ENCODE measurements around the gene CBLN2. TPM values are rescaled to one million over a fixed set of nuclear protein-coding genes. Genes with fewer than 3 reads are reported as not detected.

CBLN2 gene
- total and polyA plus RNA-seq, 2 donors (not counting 3 experiments of a cell fraction or from before 2014, with no cell fraction given) = 0.55 to 1.1 TPM

DNA sequence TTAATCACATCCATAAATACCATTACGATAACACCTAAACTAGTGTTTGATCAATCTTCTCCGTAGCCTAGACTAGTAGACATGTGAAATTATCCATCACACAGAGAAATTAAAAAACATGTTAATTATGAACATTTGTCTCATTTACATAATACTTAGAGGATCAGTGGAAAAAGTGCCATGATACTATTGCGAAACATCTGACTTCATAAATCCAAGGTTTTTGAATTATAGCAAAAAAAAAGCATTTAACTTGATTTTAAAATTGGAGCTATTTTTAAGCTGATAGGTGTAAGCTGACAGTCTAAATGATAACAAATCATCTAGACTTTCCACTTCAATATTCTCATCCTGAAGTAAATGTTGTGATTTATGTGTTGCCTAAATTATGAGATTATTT, 51.6 kb downstream of the CBLN2 start:
- H3K79me2 ChIP-seq (ENCODE audit: control insufficient read depth, insufficient read depth, low read length) = no peaks in the 10 kb centered on the region
- no peak overlapping the region for H3K9ac ChIP-seq (replicated peaks; ENCODE audit: extremely low read depth, insufficient read depth, low read length)
- no peaks in the 10 kb centered on the region for H3K9me1 ChIP-seq (replicated peaks; ENCODE audit: control insufficient read depth, extremely low read depth, insufficient read depth, low read length)
- dilution Hi-C loops (cut with MboI; ENCODE audit: extremely low pct_ligation_motif_present, low sequenced_read_pairs) (no loop called here), intact Hi-C loops (cut with micrococcal nuclease) (no loop called here)
- no peak overlapping the region for H3K4me3 ChIP-seq (replicated peaks in 1 of 3; ENCODE audit: insufficient read depth in 1 of 3, low read depth in 1 of 3, low read length in 3 of 3)
- no peaks in the 10 kb centered on the region for H4K20me1 ChIP-seq (replicated peaks; ENCODE audit: control insufficient read depth, extremely low read depth, insufficient read depth, low read length)
- no peak overlapping the region for H2AFZ ChIP-seq (ENCODE audit: low read depth, low read length)
- ChIA-PET CTCF (no interaction called here), POLR2A (no interaction called here)
- no peak overlapping the region for H3K4me2 ChIP-seq (ENCODE audit: insufficient read depth, low read length)
- no peaks in the 10 kb centered on the region for H3K4me1 ChIP-seq (ENCODE audit: control insufficient read depth, extremely low read depth, insufficient read depth, low read length)
- H3K27ac ChIP-seq (ENCODE audit: insufficient read depth, low read depth, low read length) = no peak overlapping the region
- TF ChIP-seq, protein P1, sequence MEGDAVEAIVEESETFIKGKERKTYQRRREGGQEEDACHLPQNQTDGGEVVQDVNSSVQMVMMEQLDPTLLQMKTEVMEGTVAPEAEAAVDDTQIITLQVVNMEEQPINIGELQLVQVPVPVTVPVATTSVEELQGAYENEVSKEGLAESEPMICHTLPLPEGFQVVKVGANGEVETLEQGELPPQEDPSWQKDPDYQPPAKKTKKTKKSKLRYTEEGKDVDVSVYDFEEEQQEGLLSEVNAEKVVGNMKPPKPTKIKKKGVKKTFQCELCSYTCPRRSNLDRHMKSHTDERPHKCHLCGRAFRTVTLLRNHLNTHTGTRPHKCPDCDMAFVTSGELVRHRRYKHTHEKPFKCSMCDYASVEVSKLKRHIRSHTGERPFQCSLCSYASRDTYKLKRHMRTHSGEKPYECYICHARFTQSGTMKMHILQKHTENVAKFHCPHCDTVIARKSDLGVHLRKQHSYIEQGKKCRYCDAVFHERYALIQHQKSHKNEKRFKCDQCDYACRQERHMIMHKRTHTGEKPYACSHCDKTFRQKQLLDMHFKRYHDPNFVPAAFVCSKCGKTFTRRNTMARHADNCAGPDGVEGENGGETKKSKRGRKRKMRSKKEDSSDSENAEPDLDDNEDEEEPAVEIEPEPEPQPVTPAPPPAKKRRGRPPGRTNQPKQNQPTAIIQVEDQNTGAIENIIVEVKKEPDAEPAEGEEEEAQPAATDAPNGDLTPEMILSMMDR (IDR thresholded peaks at IDR 0.05; ENCODE audit: extremely low read depth in 1 of 2, insufficient read depth in 1 of 2, low read depth in 1 of 2, low read length in 2 of 2) = no peak
- TF ChIP-seq MYC (IDR thresholded peaks at IDR 0.05; ENCODE audit: low read depth, low read length) = no peak
- TF ChIP-seq EZH2 (IDR thresholded peaks at IDR 0.05; ENCODE audit: borderline replicate concordance, low read depth, low read length, severe bottlenecking) = no peak
- no peak for TF ChIP-seq FOS (IDR thresholded peaks at IDR 0.05; ENCODE audit: borderline replicate concordance, insufficient read depth, low read length)
- no peak for TF ChIP-seq JUN (IDR thresholded peaks at IDR 0.05; ENCODE audit: borderline replicate concordance, insufficient read depth, insufficient read length, low read depth)
- TF ChIP-seq GATA2 (IDR thresholded peaks at IDR 0.05; ENCODE audit: insufficient read depth, insufficient read length, low read depth, low read length) = no peak
- TF ChIP-seq, protein P2, sequence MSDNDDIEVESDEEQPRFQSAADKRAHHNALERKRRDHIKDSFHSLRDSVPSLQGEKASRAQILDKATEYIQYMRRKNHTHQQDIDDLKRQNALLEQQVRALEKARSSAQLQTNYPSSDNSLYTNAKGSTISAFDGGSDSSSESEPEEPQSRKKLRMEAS (IDR thresholded peaks at IDR 0.05; ENCODE audit: insufficient read depth, insufficient read length) = no peak
- no peak for TF ChIP-seq POLR2A (IDR thresholded peaks at IDR 0.05; ENCODE audit: low read depth, low read length)
- no peak for TF ChIP-seq POLR2AphosphoS5 (IDR thresholded peaks at IDR 0.05; ENCODE audit: insufficient read depth, low read depth, low read length)
- H3K9me3 ChIP-seq (replicated peaks; ENCODE audit: control insufficient read depth, insufficient read depth, low read length) = no peaks in the 10 kb centered on the region
- BruUV-seq (replicated peaks) = no TSS peak
- H3K27me3 ChIP-seq (ENCODE audit: control insufficient read depth in 2 of 2, insufficient read depth in 2 of 2, low read length in 2 of 2) = no peaks in the 10 kb centered on the region
- no peaks in the 10 kb centered on the region for H3K36me3 ChIP-seq (ENCODE audit: control insufficient read depth in 2 of 2, extremely low read depth in 1 of 2, insufficient read depth in 2 of 2, low read length in 2 of 2)
- no peak for FAIRE-seq
- DNase-seq (ENCODE audit: low read depth, low spot score) = no peak
